Urothelium cell line (cell line): ENCODE results near the gene BABAM2.

ENCODE experiments used
- DNase-seq: peaks from one replicate; pipeline ENCODE4 v3.0.0; 2011; ENCODE audit warnings: low spot score, mixed read lengths
- FAIRE-seq: peaks from 2 replicates; lab custom pipeline; 2011; peaks lifted over from hg19 to GRCh38; lab: Jason Lieb, UNC

BABAM2 gene

GRCh38 chr2:28175028-28175427, 284.5 kb downstream of the BABAM2 start:
- peak; percentile 74 for FAIRE-seq
- DNase-seq, result no peak

- no peak for FAIRE-seq
- no peak for DNase-seq
Observed at GRCh38 chr2:28178946-28179345, 288.4 kb downstream of the BABAM2 start.

GRCh38 chr2:28181801-28182200, 291.3 kb downstream of the BABAM2 start:
- FAIRE-seq (no peak), DNase-seq (no peak)

GRCh38 chr2:28182348-28182747, 291.8 kb downstream of the BABAM2 start:
- FAIRE-seq (no peak), DNase-seq (no peak)

- FAIRE-seq, result no peak
Observed at GRCh38 chr2:28185153-28185552, 294.6 kb downstream of the BABAM2 start.

GRCh38 chr2:28185891-28186290, 295.4 kb downstream of the BABAM2 start:
- FAIRE-seq, result no peak
- no peak for DNase-seq

More at GRCh38 chr2:28185153-28185552, 294.6 kb downstream of the BABAM2 start:
- no peak for DNase-seq

GRCh38 chr2:28187186-28187585, 296.7 kb downstream of the BABAM2 start:
- DNase-seq (no peak), FAIRE-seq (no peak)

- no peak for DNase-seq
- no peak for FAIRE-seq
Observed at GRCh38 chr2:28188436-28188835, 297.9 kb downstream of the BABAM2 start.

GRCh38 chr2:28193630-28194403, 303.3 kb downstream of the BABAM2 start:
- FAIRE-seq, result no peak

GRCh38 chr2:28199995-28200679, 309.6 kb downstream of the BABAM2 start:
- no peak for DNase-seq
- no peak for FAIRE-seq

More at GRCh38 chr2:28193630-28194403, 303.3 kb downstream of the BABAM2 start:
- DNase-seq, result no peak

GRCh38 chr2:28201671-28202180, 311.2 kb downstream of the BABAM2 start:
- DNase-seq (no peak), FAIRE-seq (no peak)

GRCh38 chr2:28202719-28203118, 312.2 kb downstream of the BABAM2 start:
- no peak for FAIRE-seq
- DNase-seq, result no peak

GRCh38 chr2:28206762-28207161, 316.2 kb downstream of the BABAM2 start:
- FAIRE-seq (peak; percentile 17), DNase-seq (no peak)

GRCh38 chr2:28209261-28209691, 318.7 kb downstream of the BABAM2 start:
- DNase-seq (no peak), FAIRE-seq (no peak)

GRCh38 chr2:28209864-28210263, 319.3 kb downstream of the BABAM2 start:
- no peak for FAIRE-seq

GRCh38 chr2:28210535-28210934, 320.0 kb downstream of the BABAM2 start:
- DNase-seq (no peak), FAIRE-seq (no peak)

More at GRCh38 chr2:28209864-28210263, 319.3 kb downstream of the BABAM2 start:
- DNase-seq, result no peak

GRCh38 chr2:28216331-28216730, 325.8 kb downstream of the BABAM2 start:
- no peak for FAIRE-seq

GRCh38 chr2:28217042-28217740, 326.7 kb downstream of the BABAM2 start:
- DNase-seq (no peak), FAIRE-seq (no peak)

More at GRCh38 chr2:28216331-28216730, 325.8 kb downstream of the BABAM2 start:
- no peak for DNase-seq

GRCh38 chr2:28219138-28219537, 328.6 kb downstream of the BABAM2 start:
- DNase-seq (no peak), FAIRE-seq (no peak)

GRCh38 chr2:28219758-28220368, 329.3 kb downstream of the BABAM2 start:
- DNase-seq, result no peak

More at GRCh38 chr2:28219758-28220368, 329.3 kb downstream of the BABAM2 start:
- no peak for FAIRE-seq
